GM12874 (cell line): Measurements from ENCODE around the gene HSD17B3.

Experiments
- TF ChIP-seq, protein P1 (sequence below): IDR thresholded peaks from 2 replicates; pipeline ENCODE4 v1.5.1; 2011; ENCODE audit warnings: low read depth, mild to moderate bottlenecking, control low read depth, low read length, moderate library complexity; ENCODE audit not compliant: insufficient read depth

HSD17B3 gene

DNA sequence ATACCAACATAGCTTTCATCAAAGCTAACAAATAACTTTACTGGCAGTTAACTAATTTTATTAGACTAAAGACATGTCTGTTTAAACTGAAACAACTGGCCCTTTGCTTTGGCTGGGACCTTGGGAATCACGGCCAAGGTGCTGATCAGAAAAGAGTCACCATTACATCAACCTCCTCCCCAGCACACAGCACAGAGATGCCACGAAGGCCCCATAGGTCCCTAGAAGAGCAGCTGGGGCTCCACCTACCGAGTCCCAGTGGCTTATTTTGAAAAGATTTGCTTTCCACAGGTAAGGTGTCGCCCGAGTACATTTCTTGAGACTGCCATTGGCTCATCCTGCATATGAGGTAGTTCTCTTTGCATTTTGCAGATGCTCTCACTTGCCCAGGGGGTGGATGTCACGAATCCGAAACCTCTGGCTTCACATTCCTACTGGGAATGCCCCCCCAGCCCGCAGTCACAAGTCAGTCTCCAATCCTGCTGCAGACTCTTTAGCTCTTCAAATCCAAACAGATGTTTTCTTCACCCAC is 18.8 kb upstream of the HSD17B3 start:
- TF ChIP-seq, protein P1, sequence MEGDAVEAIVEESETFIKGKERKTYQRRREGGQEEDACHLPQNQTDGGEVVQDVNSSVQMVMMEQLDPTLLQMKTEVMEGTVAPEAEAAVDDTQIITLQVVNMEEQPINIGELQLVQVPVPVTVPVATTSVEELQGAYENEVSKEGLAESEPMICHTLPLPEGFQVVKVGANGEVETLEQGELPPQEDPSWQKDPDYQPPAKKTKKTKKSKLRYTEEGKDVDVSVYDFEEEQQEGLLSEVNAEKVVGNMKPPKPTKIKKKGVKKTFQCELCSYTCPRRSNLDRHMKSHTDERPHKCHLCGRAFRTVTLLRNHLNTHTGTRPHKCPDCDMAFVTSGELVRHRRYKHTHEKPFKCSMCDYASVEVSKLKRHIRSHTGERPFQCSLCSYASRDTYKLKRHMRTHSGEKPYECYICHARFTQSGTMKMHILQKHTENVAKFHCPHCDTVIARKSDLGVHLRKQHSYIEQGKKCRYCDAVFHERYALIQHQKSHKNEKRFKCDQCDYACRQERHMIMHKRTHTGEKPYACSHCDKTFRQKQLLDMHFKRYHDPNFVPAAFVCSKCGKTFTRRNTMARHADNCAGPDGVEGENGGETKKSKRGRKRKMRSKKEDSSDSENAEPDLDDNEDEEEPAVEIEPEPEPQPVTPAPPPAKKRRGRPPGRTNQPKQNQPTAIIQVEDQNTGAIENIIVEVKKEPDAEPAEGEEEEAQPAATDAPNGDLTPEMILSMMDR, result no peak

GRCh38 chr9:96318921-96319565 is 17.1 kb upstream of the HSD17B3 start:
- TF ChIP-seq, protein P1, result no peak

DNA sequence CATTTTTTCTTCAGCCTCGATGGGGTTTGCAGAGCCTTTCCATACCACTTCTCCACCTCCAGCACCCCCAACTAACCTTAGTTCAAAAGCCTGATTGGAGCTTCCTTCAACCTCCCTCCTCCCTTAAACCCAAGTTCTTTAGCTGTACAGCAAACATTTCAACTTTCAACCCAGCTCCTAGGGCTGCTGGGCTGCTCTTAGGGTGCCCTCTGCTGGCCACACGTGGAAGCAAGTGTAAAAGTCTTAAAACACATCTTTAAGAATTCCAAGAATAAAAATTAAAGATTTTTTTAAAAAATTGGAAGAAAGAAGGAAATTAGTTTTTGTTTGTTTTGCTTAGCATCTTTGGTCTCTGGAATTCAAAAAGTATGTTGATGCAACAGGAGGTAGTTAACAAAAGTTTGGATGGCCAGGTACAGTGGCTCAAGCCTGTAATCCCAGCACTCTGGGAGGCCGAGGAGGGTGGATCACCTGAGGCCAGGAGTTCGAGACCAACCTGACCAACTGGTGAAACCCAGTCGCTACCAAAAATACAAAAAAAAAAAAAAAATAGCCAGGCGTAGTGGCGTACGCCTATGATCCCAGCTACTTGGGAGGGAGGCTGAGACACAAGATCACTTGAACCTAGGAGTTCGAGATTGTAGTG is 15.5 kb upstream of the HSD17B3 start:
- TF ChIP-seq, protein P1, result peak; percentile 73; the same call in 1 of the 2 replicates

DNA sequence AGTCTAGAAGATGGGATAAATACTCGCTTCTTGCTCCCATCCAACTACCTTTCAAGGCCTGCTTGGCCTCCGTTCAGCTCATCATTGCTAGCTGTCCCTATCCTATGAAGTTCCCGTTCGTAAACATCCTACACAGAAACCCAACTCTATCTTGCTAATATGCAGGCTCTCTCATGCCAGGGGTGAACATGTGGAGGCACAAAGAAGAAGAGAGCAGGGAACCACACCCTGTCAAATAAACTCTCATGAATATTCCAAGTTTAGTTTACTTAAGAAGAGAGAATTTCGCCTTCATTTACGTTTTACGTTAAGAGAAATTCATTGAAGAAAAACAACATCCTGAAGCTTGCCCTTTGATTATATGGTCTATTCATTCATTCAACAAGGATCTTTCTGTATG is 7.9 kb upstream of the HSD17B3 start:
- TF ChIP-seq, protein P1, result no peak

DNA sequence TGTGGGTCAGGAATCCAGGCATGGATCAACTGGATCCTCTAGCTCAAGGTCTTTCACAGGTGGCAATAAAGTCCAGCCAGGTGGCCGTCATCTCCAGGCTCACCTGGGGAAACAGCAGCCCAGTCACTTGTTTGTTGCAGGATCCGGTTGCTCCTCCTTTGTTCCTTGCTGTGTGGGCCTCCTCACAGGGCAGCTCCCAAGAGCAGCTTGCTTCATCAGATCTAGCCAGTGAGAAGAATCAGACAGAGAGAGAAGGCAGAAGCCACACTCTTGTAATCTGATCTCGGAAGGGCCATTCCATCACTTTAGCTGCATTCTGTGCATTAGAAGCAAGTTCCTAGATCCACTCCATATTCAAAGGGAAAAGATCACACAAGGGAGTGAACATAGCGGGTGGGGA is 3.2 kb upstream of the HSD17B3 start:
- TF ChIP-seq, protein P1, result no peak

DNA sequence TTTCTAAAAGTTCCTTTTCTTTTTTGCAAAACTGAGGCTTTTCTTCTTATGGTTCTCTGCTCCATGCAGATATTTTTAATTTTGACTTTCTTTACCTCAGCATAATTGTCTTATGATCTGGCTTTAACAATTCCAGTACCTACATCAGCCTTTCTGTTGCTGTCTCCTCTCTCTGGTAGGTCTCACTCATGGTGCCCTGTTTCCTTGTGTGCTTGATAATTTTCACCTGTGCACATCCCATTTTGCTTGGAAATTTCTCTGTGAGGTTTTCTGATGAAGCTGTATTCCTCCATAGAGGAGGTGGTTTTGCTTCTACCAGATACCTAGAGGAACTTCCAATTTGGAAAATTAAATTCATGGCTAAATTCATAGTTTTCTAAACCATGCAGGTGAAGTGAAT is 2.3 kb upstream of the HSD17B3 start:
- TF ChIP-seq, protein P1, result no peak

- TF ChIP-seq, protein P1, result no peak
These were observed 2.2 kb downstream of the HSD17B3 start for GRCh38 chr9:96299823-96300222.
